Activated B cell treated with CpG ODN at 0.5 μM for 24 hours (primary cell): Measurements from ENCODE around the gene C2orf76. TPM values are rescaled to one million over a fixed set of nuclear protein-coding genes. Genes with fewer than 3 reads are reported as not detected.

Experiments
- ATAC-seq: fragments of 200-7000 bp; cut with Tn5 transposase; one replicate; pipeline ENCODE4 v1.10.0; 2021; ENCODE audit warnings: low read depth, mild to moderate bottlenecking, moderate library complexity
- CTCF ChIA-PET: fragments of 350-600 bp; sonication (Branson Sonifier 250); formaldehyde crosslinking; loops from one replicate; lab custom pipeline; 2021; ENCODE audit warnings: antibody characterized with exemption; lab: Charles Lee
- POLR2A ChIA-PET: fragments of 350-600 bp; sonication (Branson Sonifier 250); formaldehyde crosslinking; loops from one replicate; lab custom pipeline; 2021; ENCODE audit warnings: antibody characterized with exemption; lab: Charles Lee
- DNase-seq: peaks from one replicate; pipeline ENCODE4 v3.0.0; 2022
- H3K27ac Mint-ChIP-seq: one replicate; pipeline ENCODE4 v1.8.0; 2020; ENCODE audit warnings: mixed read lengths
- H3K27me3 Mint-ChIP-seq: one replicate; pipeline ENCODE4 v1.8.0; 2021; ENCODE audit warnings: mixed read lengths
- H3K36me3 Mint-ChIP-seq: one replicate; pipeline ENCODE4 v1.8.0; 2021; ENCODE audit warnings: low read depth, mixed read lengths
- H3K4me1 Mint-ChIP-seq: one replicate; pipeline ENCODE4 v1.8.0; 2021; ENCODE audit warnings: mixed read lengths
- H3K4me3 Mint-ChIP-seq: one replicate; pipeline ENCODE4 v1.8.0; 2020; ENCODE audit warnings: mild to moderate bottlenecking, mixed read lengths
- H3K9me3 Mint-ChIP-seq: one replicate; pipeline ENCODE4 v1.8.0; 2020; ENCODE audit warnings: mixed read lengths
- CTCF ChIP-seq: fragments of 200-600 bp; IDR thresholded peaks from one replicate; pipeline ENCODE4 v1.8.0; 2022; ENCODE audit warnings: antibody characterized with exemption, mild to moderate bottlenecking
- intact Hi-C: fragments of 100-400 bp; cut with micrococcal nuclease; formaldehyde crosslinking; loops from one replicate; pipeline ENCODE4 v1.15.1; 2024
- total RNA-seq: library from RNA; stranded (reverse); gene quantifications from 2 replicates; pipeline ENCODE4 v1.2.3, GENCODE V29; 2022

The C2orf76 gene
- total RNA-seq, 1 donor from 2014 or later: 11.0 TPM

- Mint-ChIP-seq H3K36me3 (no peaks in the 10 kb centered on the region), H3K27ac (no peak overlapping the region), H3K4me3 (no peak overlapping the region), H3K27me3 (peaks cover 4% of the 10 kb centered on the region), H3K4me1 (no peaks in the 10 kb centered on the region), H3K9me3 (peaks cover 2% of the 10 kb centered on the region)
- ATAC-seq (no peak), DNase-seq (no peak)
- intact Hi-C loops: no loop called here
- TF ChIP-seq CTCF: no peak
- ChIA-PET POLR2A (no interaction called here), CTCF (no interaction called here)
These were observed 89.8 kb downstream of the C2orf76 start for GRCh38 chr2:119276864-119277263.

- ChIA-PET POLR2A (no interaction called here), CTCF (no interaction called here)
- no peak for TF ChIP-seq CTCF
- intact Hi-C loops: loop anchor here (10.0 kb wide), 2 partner anchors 253 to 1223 kb away; no protein-coding TSS in a partner anchor
- Mint-ChIP-seq H3K27ac (no peak overlapping the region), H3K4me1 (no peaks in the 10 kb centered on the region), H3K4me3 (no peak overlapping the region), H3K27me3 (peaks cover 4% of the 10 kb centered on the region), H3K9me3 (peaks cover 9% of the 10 kb centered on the region), H3K36me3 (no peaks in the 10 kb centered on the region)
- ATAC-seq: no peak
- no peak for DNase-seq
These were observed 99.0 kb downstream of the C2orf76 start for GRCh38 chr2:119267604-119268003.

DNA sequence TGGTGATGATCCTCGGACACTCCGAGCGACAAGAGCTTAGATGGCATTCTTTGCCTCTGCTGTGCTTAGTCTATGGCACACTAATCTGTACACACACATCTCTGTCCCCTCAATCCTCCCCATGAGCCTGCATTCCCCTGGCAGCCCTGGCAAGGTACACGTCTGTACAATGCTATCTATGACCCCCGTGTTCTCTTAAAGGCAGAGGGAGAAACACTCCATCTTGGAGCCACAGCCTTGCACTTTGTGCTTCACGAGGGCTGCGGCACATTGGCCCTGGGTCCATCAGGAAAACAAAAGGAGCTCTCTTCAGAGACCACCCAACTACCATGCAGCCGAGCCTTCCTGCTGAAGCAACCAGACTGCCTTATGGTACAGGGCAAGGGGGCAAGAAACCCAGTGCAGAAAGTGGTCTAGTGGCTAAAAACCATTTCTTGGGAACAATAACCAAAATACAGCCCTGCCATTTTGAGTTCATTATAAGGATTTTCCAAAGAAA, 100.5 kb downstream of the C2orf76 start:
- no peaks in the 10 kb centered on the region for H3K4me1 Mint-ChIP-seq
- peaks cover 2% of the 10 kb centered on the region for H3K27me3 Mint-ChIP-seq
- intact Hi-C loops: loop anchor here (10.0 kb wide), 2 partner anchors 251 to 1221 kb away; no protein-coding TSS in a partner anchor
- H3K27ac Mint-ChIP-seq: no peak overlapping the region
- ChIA-PET POLR2A (no interaction called here), CTCF (interaction anchor here (0.8 to 2.0 kb wide), 2 partner anchors 384 to 1219 kb away, joined by 3 to 16 read pairs; no protein-coding TSS in a partner anchor)
- no peak overlapping the region for H3K4me3 Mint-ChIP-seq
- DNase-seq (no peak), ATAC-seq (no peak)
- H3K36me3 Mint-ChIP-seq: no peaks in the 10 kb centered on the region
- peaks cover 6% of the 10 kb centered on the region for H3K9me3 Mint-ChIP-seq
- no peak for TF ChIP-seq CTCF

DNA sequence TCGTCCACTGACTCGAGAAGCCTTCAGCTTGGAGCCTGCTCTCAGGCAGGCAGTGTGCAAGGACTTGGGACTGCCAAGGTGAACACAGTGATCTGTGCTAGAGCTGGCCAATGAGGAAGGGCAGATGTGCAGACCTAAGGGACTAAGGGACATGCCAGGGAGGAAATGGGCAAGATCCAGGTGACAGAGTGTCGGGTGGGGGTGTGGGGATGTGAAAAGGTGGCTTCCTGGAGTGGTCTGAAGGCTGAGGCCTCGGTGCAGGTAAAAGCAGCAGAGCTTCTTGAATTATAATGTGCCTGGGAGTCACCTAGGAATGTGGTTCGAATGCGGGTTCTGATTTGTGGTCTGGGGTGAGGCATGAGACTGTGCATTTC, 101.0 kb downstream of the C2orf76 start:
- Mint-ChIP-seq H3K9me3 (peaks cover 5% of the 10 kb centered on the region), H3K36me3 (no peaks in the 10 kb centered on the region), H3K27ac (no peak overlapping the region), H3K4me3 (no peak overlapping the region), H3K4me1 (no peaks in the 10 kb centered on the region), H3K27me3 (peaks cover 2% of the 10 kb centered on the region)
- no peak for TF ChIP-seq CTCF
- POLR2A ChIA-PET: no interaction called here
- no peak for ATAC-seq
- CTCF ChIA-PET: interaction anchor here (0.8 to 2.0 kb wide), 2 partner anchors 384 to 1219 kb away, joined by 3 to 16 read pairs; no protein-coding TSS in a partner anchor
- intact Hi-C loops: loop anchor here (1.0 to 10.0 kb wide), 4 partner anchors 41 to 1221 kb away; no protein-coding TSS in a partner anchor
- DNase-seq: no peak

DNA sequence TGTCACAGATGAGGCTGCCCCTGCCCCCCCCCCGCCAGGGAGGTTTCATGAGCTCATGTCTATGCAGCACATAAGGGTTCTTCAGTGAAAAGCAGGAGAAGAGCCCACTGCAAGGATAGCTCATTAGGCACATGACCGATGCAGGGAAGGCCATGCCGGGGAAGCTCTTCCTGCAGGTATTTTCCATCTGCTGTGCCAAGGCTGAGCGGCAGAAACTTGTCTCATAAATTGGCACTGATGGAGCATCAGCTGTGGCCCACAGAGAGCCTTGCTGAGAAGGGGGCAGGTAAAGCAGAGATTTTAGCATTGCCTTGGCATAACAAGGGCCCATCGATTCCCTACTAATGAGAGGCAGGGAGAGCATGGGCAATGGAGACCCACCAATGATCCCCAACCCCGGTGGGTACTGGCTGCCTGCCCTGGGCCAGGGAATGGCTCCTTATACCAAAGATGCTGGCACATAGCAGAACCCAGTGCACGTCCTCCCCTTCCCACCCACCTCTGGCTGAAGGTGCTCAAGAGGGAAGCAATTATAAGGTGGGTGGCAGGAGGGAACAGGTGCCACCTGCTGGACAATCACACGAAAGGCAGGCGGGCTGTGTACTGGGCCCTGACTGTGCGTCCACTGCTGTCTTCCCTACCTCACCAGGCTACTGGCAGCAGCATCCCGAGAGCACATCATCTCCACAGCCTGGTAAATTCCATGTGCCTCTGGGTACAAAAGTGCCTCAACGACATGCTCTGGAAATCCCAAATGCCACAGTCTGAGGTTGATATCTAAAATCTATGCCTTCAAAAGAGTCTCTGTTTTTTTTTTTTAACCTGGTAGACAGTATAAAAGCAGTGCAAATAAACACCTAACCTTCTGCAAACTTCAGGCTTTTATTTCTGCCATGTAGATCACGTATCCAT, 101.6 kb downstream of the C2orf76 start:
- no peak overlapping the region for H3K4me3 Mint-ChIP-seq
- peaks cover 4% of the 10 kb centered on the region for H3K9me3 Mint-ChIP-seq
- no peak for DNase-seq
- no peaks in the 10 kb centered on the region for H3K4me1 Mint-ChIP-seq
- H3K27me3 Mint-ChIP-seq: peaks cover 2% of the 10 kb centered on the region
- H3K36me3 Mint-ChIP-seq: no peaks in the 10 kb centered on the region
- no peak for TF ChIP-seq CTCF
- ChIA-PET CTCF (interaction anchor here (0.8 to 2.0 kb wide), 3 partner anchors 383 to 1218 kb away, joined by 3 to 16 read pairs (median 9); no protein-coding TSS in a partner anchor), POLR2A (no interaction called here)
- intact Hi-C loops: loop anchor here (1.0 to 10.0 kb wide), 4 partner anchors 40 to 1220 kb away; no protein-coding TSS in a partner anchor
- no peak overlapping the region for H3K27ac Mint-ChIP-seq
- peak; percentile 56 for ATAC-seq
